SK-N-SH treated with all-trans-retinoic acid at 6 μM for 48 hours (cell line): Measurements from ENCODE around the gene ACTN3.

Source experiments
- ATAC-seq: fragments of 200-7000 bp; cut with Tn5 transposase; 3 replicates; pipeline ENCODE4 v1.9.1; 2020; ENCODE audit warnings: mild to moderate bottlenecking, moderate library complexity
- ARNTL ChIP-seq: fragments of 450-650 bp; formaldehyde crosslinking; IDR thresholded peaks from 2 replicates; pipeline ENCODE4 v1.5.0; 2020; ENCODE audit warnings: low read depth, mild to moderate bottlenecking, moderate library complexity, borderline replicate concordance
- BACH2 ChIP-seq: fragments of 250-450 bp; sonication (Bioruptor Pico); IDR thresholded peaks from 2 replicates; pipeline ENCODE4 v1.9.0; 2021; ENCODE audit warnings: mild to moderate bottlenecking, borderline replicate concordance
- CSDC2 ChIP-seq: fragments of 250-450 bp; sonication (Bioruptor Pico); IDR thresholded peaks from 2 replicates; pipeline ENCODE4 v1.5.0; 2020; ENCODE audit warnings: mild to moderate bottlenecking, moderate library complexity
- ESRRG ChIP-seq: fragments of 250-450 bp; sonication (Bioruptor Pico); IDR thresholded peaks from 2 replicates; pipeline ENCODE4 v1.6.1; 2021; ENCODE audit warnings: mild to moderate bottlenecking
- GLIS3 ChIP-seq: fragments of 250-450 bp; sonication (Bioruptor Pico); IDR thresholded peaks from 2 replicates; pipeline ENCODE4 v1.5.0; 2020; ENCODE audit warnings: mild to moderate bottlenecking, moderate library complexity
- OSR1 ChIP-seq: fragments of 250-450 bp; sonication (Bioruptor Pico); IDR thresholded peaks from 2 replicates; pipeline ENCODE4 v1.8.0; 2022; ENCODE audit warnings: moderate library complexity, mild to moderate bottlenecking, inconsistent platforms
- POU6F1 ChIP-seq: fragments of 250-450 bp; sonication (Bioruptor Pico); IDR thresholded peaks from 2 replicates; pipeline ENCODE4 v1.8.0; 2021; ENCODE audit warnings: low read depth, mild to moderate bottlenecking, moderate library complexity, borderline replicate concordance
- PPARA ChIP-seq: fragments of 250-450 bp; sonication (Bioruptor Pico); IDR thresholded peaks from 2 replicates; pipeline ENCODE4 v1.5.0; 2020; ENCODE audit warnings: mild to moderate bottlenecking, borderline replicate concordance
- SNAI2 ChIP-seq: fragments of 250-450 bp; sonication (Bioruptor Pico); IDR thresholded peaks from 2 replicates; pipeline ENCODE4 v1.5.0; 2020; ENCODE audit warnings: mild to moderate bottlenecking, moderate library complexity
- TCF4 ChIP-seq: fragments of 250-450 bp; sonication (Bioruptor Pico); IDR thresholded peaks from 2 replicates; pipeline ENCODE4 v1.8.0; 2021; ENCODE audit warnings: mild to moderate bottlenecking, moderate library complexity, borderline replicate concordance
- TOX ChIP-seq: fragments of 250-450 bp; sonication (Bioruptor Pico); IDR thresholded peaks from 2 replicates; pipeline ENCODE4 v1.8.0; 2021; ENCODE audit warnings: mild to moderate bottlenecking, moderate library complexity, borderline replicate concordance
- TSHZ2 ChIP-seq: fragments of 250-450 bp; sonication (Bioruptor Pico); IDR thresholded peaks from 2 replicates; pipeline ENCODE4 v1.5.0; 2020; ENCODE audit warnings: mild to moderate bottlenecking, moderate library complexity
- ZC3H10 ChIP-seq: fragments of 250-450 bp; sonication (Bioruptor Pico); IDR thresholded peaks from 2 replicates; pipeline ENCODE4 v1.5.1; 2021; ENCODE audit warnings: mild to moderate bottlenecking, moderate library complexity
- ZFP3 ChIP-seq: fragments of 250-450 bp; sonication (Bioruptor Pico); IDR thresholded peaks from 2 replicates; pipeline ENCODE4 v1.5.0; 2020; ENCODE audit warnings: mild to moderate bottlenecking, moderate library complexity
- ZFP30 ChIP-seq: fragments of 450-650 bp; formaldehyde crosslinking; IDR thresholded peaks from 2 replicates; pipeline ENCODE4 v1.5.0; 2022; ENCODE audit warnings: mild to moderate bottlenecking, moderate library complexity
- ZNF565 ChIP-seq: fragments of 450-650 bp; formaldehyde crosslinking; conservative IDR thresholded peaks from 2 replicates; pipeline ENCODE4 v1.5.0; 2020; ENCODE audit warnings: low read depth, mild to moderate bottlenecking, moderate library complexity
- ZNF70 ChIP-seq: fragments of 450-650 bp; formaldehyde crosslinking; IDR thresholded peaks from 2 replicates; pipeline ENCODE4 v1.5.0; 2020; ENCODE audit warnings: mild to moderate bottlenecking, moderate library complexity
- TF ChIP-seq, protein P1 (sequence below): fragments of 250-450 bp; sonication (Bioruptor Pico); IDR thresholded peaks from 2 replicates; pipeline ENCODE4 v1.5.1; 2020; ENCODE audit warnings: low read depth, mild to moderate bottlenecking, moderate library complexity
- TF ChIP-seq, protein P2 (sequence below): fragments of 250-450 bp; sonication (Bioruptor Pico); IDR thresholded peaks from 2 replicates; pipeline ENCODE4 v1.5.1; 2021; ENCODE audit warnings: mild to moderate bottlenecking, moderate library complexity
- TF ChIP-seq, protein P3 (sequence below): fragments of 250-450 bp; sonication (Bioruptor Pico); IDR thresholded peaks from 2 replicates; pipeline ENCODE4 v1.8.0; 2020; ENCODE audit warnings: mild to moderate bottlenecking, moderate library complexity, borderline replicate concordance

The ACTN3 gene

DNA sequence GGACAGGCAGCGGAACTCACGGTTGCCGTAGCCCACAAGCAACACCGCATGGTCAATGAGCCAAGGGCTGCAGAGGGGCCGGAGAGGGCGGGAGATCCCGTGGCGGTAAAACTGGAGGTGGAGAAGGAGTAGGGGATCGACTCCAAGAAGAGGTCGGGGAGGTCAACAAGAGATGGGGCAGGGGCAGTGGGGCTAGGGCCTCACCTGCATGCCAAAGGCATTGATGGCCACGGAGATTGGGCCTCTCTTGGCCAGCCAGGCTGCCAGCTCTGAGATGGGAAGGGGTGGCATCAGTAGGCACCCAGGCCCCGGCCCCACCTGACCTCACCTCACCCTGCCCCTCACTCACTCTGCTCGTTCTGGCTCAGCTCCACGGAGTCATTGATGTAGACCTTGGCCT, 17.8 kb downstream of the ACTN3 start:
- ATAC-seq = no peak
- TF ChIP-seq, protein P1, sequence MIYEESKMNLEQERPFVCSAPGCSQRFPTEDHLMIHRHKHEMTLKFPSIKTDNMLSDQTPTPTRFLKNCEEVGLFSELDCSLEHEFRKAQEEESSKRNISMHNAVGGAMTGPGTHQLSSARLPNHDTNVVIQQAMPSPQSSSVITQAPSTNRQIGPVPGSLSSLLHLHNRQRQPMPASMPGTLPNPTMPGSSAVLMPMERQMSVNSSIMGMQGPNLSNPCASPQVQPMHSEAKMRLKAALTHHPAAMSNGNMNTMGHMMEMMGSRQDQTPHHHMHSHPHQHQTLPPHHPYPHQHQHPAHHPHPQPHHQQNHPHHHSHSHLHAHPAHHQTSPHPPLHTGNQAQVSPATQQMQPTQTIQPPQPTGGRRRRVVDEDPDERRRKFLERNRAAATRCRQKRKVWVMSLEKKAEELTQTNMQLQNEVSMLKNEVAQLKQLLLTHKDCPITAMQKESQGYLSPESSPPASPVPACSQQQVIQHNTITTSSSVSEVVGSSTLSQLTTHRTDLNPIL = no peak
- TF ChIP-seq TCF4 (CRISPR knock-in tag) (no peak), BACH2 (CRISPR knock-in tag) (no peak), ESRRG (CRISPR knock-in tag) (no peak), ZFP30 (CRISPR knock-in tag) (no peak), ZFP3 (CRISPR knock-in tag) (no peak), TOX (CRISPR knock-in tag) (no peak), PPARA (CRISPR knock-in tag) (no peak), CSDC2 (no peak), ZC3H10 (no peak), ZNF565 (CRISPR knock-in tag) (no peak), GLIS3 (CRISPR knock-in tag) (no peak), POU6F1 (no peak), ZNF70 (CRISPR knock-in tag) (no peak), ARNTL (no peak), SNAI2 (CRISPR knock-in tag) (no peak), OSR1 (no peak)
- TF ChIP-seq, protein P2, sequence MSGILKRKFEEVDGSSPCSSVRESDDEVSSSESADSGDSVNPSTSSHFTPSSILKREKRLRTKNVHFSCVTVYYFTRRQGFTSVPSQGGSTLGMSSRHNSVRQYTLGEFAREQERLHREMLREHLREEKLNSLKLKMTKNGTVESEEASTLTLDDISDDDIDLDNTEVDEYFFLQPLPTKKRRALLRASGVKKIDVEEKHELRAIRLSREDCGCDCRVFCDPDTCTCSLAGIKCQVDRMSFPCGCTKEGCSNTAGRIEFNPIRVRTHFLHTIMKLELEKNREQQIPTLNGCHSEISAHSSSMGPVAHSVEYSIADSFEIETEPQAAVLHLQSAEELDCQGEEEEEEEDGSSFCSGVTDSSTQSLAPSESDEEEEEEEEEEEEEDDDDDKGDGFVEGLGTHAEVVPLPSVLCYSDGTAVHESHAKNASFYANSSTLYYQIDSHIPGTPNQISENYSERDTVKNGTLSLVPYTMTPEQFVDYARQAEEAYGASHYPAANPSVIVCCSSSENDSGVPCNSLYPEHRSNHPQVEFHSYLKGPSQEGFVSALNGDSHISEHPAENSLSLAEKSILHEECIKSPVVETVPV (CRISPR knock-in tag) = no peak
- TF ChIP-seq, protein P3, sequence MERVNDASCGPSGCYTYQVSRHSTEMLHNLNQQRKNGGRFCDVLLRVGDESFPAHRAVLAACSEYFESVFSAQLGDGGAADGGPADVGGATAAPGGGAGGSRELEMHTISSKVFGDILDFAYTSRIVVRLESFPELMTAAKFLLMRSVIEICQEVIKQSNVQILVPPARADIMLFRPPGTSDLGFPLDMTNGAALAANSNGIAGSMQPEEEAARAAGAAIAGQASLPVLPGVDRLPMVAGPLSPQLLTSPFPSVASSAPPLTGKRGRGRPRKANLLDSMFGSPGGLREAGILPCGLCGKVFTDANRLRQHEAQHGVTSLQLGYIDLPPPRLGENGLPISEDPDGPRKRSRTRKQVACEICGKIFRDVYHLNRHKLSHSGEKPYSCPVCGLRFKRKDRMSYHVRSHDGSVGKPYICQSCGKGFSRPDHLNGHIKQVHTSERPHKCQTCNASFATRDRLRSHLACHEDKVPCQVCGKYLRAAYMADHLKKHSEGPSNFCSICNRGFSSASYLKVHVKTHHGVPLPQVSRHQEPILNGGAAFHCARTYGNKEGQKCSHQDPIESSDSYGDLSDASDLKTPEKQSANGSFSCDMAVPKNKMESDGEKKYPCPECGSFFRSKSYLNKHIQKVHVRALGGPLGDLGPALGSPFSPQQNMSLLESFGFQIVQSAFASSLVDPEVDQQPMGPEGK (CRISPR knock-in tag) = no peak

- no peak for ATAC-seq
- TF ChIP-seq, protein P2 (CRISPR knock-in tag) = no peak
- TF ChIP-seq OSR1 (no peak), CSDC2 (no peak), PPARA (CRISPR knock-in tag) (no peak), ARNTL (no peak), SNAI2 (CRISPR knock-in tag) (no peak), TSHZ2 (no peak), POU6F1 (no peak), TOX (CRISPR knock-in tag) (no peak)
- TF ChIP-seq, protein P1 = no peak
Measured at GRCh38 chr11:66564984-66565383, 18.3 kb downstream of the ACTN3 start.
